GM18520 (cell line): ENCODE measurements around the gene CTSW.

Experiments
- ATAC-seq: cut with Tn5 transposase; IDR thresholded peaks from one replicate; pipeline ENCODE4 v1.9.1; 2021; ENCODE audit not compliant: unreplicated experiment

Gene CTSW

GRCh38 chr11:65865550-65866172, 14.0 kb upstream of the CTSW start:
- ATAC-seq, result no peak

- no peak for ATAC-seq
Observed at GRCh38 chr11:65866509-65867283, 12.9 kb upstream of the CTSW start.

DNA sequence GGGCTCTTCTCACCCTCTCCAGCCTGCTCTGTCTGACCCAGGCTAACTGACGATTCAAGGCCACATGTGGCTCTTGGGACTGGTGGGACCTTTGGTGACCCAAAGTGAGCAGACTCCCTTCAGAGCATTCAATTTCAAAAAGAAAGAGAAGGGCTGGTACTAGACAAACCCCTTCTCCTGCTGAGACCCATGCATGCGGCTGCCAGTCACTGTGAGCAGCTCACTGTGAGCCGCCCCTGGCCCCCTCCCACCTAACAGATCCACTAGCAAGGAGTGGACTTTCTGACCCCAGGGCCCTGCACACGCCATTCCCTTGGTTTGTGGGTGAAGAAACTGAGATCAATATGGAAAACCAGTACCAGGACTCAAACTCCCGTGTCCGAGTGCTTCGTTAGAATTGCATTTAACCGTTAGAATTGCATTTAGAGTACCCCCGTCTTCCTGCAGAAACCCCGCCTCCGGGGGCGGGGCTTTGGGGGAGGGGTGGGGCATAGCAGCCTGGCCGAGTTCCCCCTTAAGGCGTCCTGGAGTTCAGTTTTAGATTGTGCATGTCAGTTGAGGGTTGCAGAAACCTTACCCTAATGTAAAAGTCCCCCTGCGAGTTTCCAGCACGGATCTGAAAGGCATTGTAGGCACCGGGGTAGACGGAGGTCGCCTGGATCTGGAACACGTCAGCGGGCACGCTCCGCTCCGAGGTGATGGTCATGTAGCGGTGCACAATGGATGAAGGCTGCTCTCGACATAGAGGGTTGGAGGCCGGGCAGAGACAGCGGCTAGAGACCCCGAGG, 12.2 kb upstream of the CTSW start:
- ATAC-seq, result no peak

GRCh38 chr11:65868076-65868667, 11.5 kb upstream of the CTSW start:
- no peak for ATAC-seq

DNA sequence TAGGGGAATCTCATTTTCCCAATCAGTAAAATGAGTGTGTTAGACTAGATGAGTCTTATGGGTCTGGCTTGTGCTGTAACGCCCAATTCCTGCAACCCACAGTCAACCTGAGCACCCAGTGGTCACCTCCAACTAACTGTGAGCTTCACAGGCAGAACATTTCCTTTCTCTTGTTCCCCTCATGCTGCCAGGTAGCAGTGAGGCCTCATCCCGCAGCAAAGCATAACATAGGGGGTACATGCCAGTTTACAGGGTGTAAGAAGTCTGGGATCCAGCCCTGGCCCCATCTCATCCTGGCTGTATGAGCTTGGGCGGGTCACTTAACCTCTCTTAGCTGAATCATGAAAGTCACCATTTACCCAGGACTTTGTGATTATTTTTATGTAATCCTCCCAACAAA, 10.7 kb upstream of the CTSW start:
- no peak for ATAC-seq

- no peak for ATAC-seq
Observed at GRCh38 chr11:65869643-65870306, 9.9 kb upstream of the CTSW start.

DNA sequence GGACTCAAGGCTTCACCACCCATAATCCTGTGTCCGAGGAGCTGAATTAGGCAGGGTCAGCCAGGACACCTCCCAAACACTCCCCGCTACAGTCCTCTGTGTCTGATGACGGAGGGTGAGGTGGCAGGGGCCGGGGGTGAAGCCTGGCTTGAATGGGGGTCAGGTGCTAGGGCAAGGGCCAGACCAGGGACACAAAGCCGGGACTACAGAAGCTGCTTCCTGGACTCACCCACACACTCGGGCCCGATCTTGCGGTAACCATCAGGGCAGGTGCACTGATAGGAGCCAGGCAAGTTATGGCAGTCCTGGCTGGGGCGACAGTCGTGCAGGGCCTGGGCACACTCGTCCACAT, 9.4 kb upstream of the CTSW start:
- no peak for ATAC-seq

- ATAC-seq, result no peak
Observed at GRCh38 chr11:65870706-65871681, 8.6 kb upstream of the CTSW start.

- no peak for ATAC-seq
Observed at GRCh38 chr11:65871811-65872548, 7.7 kb upstream of the CTSW start.

- no peak for ATAC-seq
Observed at GRCh38 chr11:65872586-65873317, 6.9 kb upstream of the CTSW start, which contains the start of gene EFEMP2. TSS of gene EFEMP2 (minus strand) at chr11:65872800. CDS start at chr11:65872354, 446 bp downstream.

DNA sequence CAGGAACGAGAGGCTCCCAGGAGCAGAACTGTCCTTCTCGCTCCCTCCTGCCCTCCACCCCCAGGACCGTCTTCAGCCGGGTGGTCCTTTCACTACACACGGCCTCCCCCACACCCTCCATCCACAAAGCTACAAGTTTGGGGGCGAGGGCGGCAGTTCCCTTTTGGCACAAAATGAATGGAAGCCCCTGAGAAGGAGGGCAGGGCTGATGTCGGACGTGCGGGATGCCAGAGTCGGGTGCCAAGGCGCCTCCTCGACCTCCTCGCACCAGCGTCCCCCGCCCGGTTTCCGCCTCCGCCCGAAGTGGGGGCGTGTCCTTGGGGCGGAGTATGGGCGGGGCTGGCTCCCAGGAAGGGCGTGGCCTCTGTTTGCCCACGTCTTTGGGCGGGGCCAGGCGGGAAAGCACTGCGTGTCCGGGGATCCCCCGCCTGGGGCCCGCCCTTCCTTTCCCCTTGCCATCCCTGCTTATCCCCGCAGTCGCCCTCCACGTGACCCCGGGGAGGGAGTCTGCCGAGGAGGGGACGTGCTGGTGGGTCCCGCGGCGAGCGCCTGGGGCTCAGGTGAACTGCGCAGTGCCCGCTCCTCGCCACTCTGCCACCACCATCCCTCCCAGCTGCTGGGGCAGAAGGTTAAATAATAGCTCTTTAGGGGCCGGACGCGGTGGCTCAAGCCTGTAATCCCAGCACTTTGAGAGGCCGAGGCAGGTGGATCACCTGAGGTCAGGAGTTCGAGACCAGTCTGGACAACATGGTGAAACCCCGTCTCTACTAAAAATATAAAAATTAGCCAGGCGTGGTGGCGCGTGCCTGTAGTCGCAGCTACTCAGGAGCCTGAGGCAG, 6.1 kb upstream of the CTSW start:
- peak; percentile 83 for ATAC-seq

DNA sequence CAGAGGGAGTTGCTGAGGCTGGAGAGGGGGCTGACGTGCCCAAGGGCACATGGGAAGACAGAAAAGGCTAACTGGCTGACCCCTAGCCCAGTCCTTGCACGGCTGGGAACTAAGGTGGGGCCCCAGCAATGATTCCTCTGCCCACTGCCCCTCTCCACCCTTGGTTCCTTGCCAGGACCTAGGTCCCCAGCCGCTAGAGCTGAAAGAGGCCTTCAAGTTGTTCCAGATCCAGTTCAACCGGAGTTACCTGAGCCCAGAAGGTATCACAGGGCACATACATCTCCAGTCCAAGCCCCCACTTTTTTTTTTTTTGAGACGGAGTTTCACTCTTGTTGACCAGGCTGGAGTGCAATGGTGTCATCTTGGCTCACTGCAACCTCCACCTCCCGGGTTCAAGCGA, 390 bp downstream of the CTSW start:
- ATAC-seq, result no peak

DNA sequence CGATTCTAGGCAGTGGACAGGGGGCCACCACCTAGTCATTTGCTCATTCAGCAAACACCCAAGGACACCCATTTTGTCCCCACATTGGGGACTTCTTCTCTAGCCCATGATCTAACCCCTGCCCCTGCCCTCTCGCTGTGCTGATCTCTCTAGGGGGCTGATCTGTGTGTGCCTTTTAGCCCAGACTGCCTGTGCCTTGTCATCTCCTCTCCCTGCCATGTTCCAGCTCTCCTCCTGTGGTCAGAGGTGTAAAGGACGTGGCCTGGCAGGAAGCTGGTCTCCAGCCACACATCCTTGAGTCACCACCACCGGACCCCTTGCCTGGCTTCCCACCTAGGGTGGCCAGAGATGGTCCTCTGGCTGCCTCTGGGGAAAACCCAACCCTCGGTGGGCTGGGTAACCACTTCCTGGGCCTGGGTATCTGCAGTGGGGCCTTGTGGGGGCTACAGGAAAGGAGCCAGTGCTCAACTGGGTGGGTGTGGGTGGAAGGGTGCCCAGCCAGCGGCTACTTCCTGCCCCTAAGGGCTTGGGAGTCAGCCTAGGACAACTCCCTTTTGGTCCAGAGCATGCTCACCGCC, 1.3 kb downstream of the CTSW start:
- no peak for ATAC-seq

- ATAC-seq, result no peak
Observed at GRCh38 chr11:65882120-65883057, 2.8 kb downstream of the CTSW start.

- ATAC-seq, result no peak
Observed at GRCh38 chr11:65883058-65883761, 3.6 kb downstream of the CTSW start.
